ENCODE data around the gene PCCA.
"Not testable (repeated sequence)": the region's sequence is repeated elsewhere in the genome, so short reads cannot be mapped to it uniquely, and the experiment has no call there.

The PCCA gene

DNA sequence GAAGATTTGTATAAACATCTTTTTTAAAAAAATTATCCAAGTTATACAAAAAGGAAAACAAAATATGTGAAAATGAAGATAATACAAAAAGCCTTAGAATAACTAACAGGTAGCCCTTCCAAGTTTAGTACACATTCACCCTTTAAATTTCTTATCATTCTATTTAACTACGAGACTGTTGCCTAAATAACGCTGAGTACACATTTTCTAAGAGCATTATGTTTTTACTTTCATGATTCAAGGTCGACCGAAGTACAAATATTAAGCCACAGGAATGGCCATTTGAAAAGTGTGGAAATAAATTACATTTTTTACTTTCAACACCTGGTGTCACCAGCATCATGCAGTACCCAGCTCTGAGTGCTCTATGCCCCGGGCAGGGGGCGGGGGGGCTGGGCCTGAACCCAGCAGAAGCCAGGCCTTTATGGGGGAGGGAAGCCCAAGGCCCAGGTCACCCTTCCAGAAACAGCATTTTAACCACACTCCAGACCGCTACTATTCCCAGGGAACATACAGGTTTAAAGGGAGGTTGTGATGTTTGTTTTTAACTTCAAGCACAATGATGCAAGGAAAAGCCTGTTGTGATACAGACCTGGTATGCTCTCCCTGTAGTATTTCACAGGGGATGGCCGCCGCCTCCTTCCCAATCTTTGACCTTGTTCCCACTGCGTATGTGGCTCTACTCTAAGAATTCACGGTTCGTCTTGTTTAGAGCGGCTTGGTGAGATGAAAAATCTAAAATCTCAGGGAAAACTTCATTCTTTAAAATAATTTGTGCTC, 475.7 kb downstream of the PCCA start:
- Histone ChIP-seq H3K9me3 (ENCODE audit: control insufficient read depth, insufficient read depth, low read depth, low read length) (peaks cover 23% of the 10 kb centered on the region), H3K27me3 (ENCODE audit: control insufficient read depth, insufficient read depth, low read length) (no peaks in the 10 kb centered on the region), H3K4me3 (ENCODE audit: low read depth, low read length) (no peak overlapping the region), H3K9ac (ENCODE audit: low read length) (no peak overlapping the region), H3K27ac (ENCODE audit: low read depth, low read length) (no peak overlapping the region), H3K4me1 (ENCODE audit: control insufficient read depth, insufficient read depth, low read length) (no peaks in the 10 kb centered on the region), H3K36me3 (ENCODE audit: control insufficient read depth, insufficient read depth, low read length) (0 out of 2 replicates have a peak, but pooled peaks cover 3% of the 10 kb centered on the region)

DNA sequence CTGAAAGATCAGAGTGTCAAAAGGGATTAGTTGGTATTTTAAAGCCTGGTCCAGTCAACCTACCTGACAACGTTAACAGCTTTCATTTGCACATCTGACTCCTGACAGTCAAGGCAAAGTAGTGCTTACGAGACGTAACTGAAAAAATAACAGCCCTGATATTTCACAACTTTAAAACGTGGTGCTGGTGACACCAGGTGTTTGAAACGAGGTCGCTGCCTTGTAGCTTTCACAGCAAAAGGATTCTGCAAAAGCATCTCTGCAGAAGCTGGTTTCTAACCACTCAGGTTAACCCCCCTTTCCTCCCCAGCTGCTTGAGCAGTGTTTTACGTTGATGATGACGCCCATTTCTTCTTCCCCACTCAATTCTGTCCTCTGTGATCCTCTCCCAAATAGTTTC, 476.4 kb downstream of the PCCA start:
- Histone ChIP-seq H3K9ac (ENCODE audit: low read length) (no peak overlapping the region), H3K4me1 (ENCODE audit: control insufficient read depth, insufficient read depth, low read length) (no peaks in the 10 kb centered on the region), H3K4me3 (ENCODE audit: low read depth, low read length) (no peak overlapping the region)

DNA sequence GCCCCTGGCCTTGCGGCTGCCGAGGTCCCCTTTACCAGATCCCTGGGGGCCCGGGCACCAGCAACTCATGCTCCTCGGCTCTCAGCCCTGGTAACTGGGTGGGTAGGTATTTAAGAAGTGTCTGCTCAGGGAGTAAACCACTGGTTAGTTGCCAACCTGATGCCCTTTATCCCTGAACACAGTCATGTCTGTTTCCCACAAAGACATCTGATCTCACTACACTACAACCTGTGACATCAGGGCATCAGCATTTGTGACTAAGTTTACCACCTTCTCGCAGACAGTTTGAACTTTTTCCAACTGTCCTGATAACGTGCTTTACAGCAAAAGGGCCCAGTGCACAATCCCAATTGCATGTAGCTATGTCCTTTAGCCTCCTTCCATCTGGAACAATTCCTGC, 477.6 kb downstream of the PCCA start:
- no peak overlapping the region for H3K9ac ChIP-seq (ENCODE audit: low read length)
- 0 out of 2 replicates have a peak, but pooled peaks cover 3% of the 10 kb centered on the region for H3K36me3 ChIP-seq (ENCODE audit: control insufficient read depth, insufficient read depth, low read length)
- no peaks in the 10 kb centered on the region for H3K27me3 ChIP-seq (ENCODE audit: control insufficient read depth, insufficient read depth, low read length)
- peaks cover 23% of the 10 kb centered on the region for H3K9me3 ChIP-seq (ENCODE audit: control insufficient read depth, insufficient read depth, low read depth, low read length)
- no peak overlapping the region for H3K4me3 ChIP-seq (ENCODE audit: low read depth, low read length)
- H3K27ac ChIP-seq (ENCODE audit: low read depth, low read length): no peak overlapping the region
- H3K4me1 ChIP-seq (ENCODE audit: control insufficient read depth, insufficient read depth, low read length): no peaks in the 10 kb centered on the region

More for the DNA sequence above, 476.4 kb downstream of the PCCA start:
- Histone ChIP-seq H3K27me3 (ENCODE audit: control insufficient read depth, insufficient read depth, low read length) (no peaks in the 10 kb centered on the region), H3K27ac (ENCODE audit: low read depth, low read length) (no peak overlapping the region), H3K9me3 (ENCODE audit: control insufficient read depth, insufficient read depth, low read depth, low read length) (peaks cover 23% of the 10 kb centered on the region), H3K36me3 (ENCODE audit: control insufficient read depth, insufficient read depth, low read length) (0 out of 2 replicates have a peak, but pooled peaks cover 3% of the 10 kb centered on the region)

GRCh38 chr13:100573121-100573520, 484.2 kb downstream of the PCCA start:
- H3K9ac ChIP-seq (ENCODE audit: low read length): no peak overlapping the region
- H3K9me3 ChIP-seq (ENCODE audit: control insufficient read depth, insufficient read depth, low read depth, low read length): peaks cover 13% of the 10 kb centered on the region
- H3K4me1 ChIP-seq (ENCODE audit: control insufficient read depth, insufficient read depth, low read length): no peaks in the 10 kb centered on the region
- no peak overlapping the region for H3K4me3 ChIP-seq (ENCODE audit: low read depth, low read length)
- H3K27me3 ChIP-seq (ENCODE audit: control insufficient read depth, insufficient read depth, low read length): no peaks in the 10 kb centered on the region
- H3K27ac ChIP-seq (ENCODE audit: low read depth, low read length): no peak overlapping the region
- no peaks in the 10 kb centered on the region for H3K36me3 ChIP-seq (ENCODE audit: control insufficient read depth, insufficient read depth, low read length)

DNA sequence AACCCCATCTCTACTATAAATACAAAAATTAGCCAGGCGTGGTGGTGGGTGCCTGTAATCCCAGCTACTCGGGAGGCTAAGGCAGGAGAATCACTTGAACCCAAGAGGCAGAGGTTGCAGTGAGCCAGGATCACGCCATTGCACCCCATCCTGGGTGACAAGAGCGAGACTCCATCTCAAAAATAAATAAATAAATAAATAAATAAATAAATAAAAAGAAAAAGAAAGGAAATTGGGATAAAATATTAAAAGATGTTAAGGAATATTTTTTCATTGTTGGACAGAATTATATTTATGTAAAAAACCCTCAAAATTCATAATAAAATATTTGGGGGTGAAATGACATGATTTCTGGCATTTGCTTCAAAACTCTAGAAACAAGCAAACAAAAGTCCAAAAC, 488.3 kb downstream of the PCCA start:
- not testable (repeated sequence) for H3K27me3 ChIP-seq (ENCODE audit: control insufficient read depth, insufficient read depth, low read length); H3K9ac ChIP-seq (ENCODE audit: low read length); H3K4me1 ChIP-seq (ENCODE audit: control insufficient read depth, insufficient read depth, low read length); H3K4me3 ChIP-seq (ENCODE audit: low read depth, low read length); H3K27ac ChIP-seq (ENCODE audit: low read depth, low read length); H3K36me3 ChIP-seq (ENCODE audit: control insufficient read depth, insufficient read depth, low read length)
- peaks cover 12% of the 10 kb centered on the region for H3K9me3 ChIP-seq (ENCODE audit: control insufficient read depth, insufficient read depth, low read depth, low read length)
